ENCODE data around the gene PKIB.

The PKIB gene

DNA sequence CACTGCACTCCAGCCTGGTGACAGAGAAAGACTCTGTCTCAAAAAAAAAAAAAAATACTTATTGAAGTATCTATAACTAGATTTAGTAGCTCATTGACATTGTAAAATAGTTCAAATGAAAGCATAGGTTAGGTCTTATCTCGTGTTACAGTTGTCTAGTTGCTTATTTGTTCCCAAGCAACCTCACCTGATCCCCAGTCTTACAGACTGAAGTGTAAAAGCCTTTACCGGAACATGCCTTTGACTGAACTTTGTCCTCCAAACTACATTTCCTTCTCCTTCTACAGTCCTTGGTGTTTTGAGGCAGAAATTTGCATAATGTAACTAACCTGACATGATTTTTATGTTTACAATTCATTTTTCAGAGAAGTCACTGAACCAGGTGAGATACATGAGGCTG is 61.0 kb downstream of the PKIB start:
- no peak for DNase-seq

GRCh38 chr6:122673343-122673961 is 63.2 kb downstream of the PKIB start:
- no peak for DNase-seq

DNA sequence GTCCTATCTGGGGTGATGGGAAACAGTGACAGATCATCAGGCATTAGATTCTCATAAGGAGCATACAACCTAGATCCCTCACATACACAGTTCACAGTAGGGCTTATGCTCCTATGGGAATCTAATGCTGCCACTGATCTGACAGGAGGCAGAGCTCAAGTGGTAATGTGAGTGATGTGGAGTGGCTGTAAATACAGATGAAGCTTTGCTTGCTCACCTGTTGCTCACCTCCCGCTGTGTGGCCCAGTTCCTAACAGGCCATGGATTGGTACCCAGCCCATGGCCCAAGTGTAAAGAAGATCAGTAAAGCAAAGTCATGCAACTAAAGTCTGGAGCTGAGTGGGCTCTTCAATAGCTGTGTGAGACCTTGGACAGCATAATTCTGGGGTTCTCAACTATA is 65.9 kb downstream of the PKIB start:
- DNase-seq = no peak

- DNase-seq = no peak
These were observed 66.5 kb downstream of the PKIB start for GRCh38 chr6:122676688-122677087.

GRCh38 chr6:122677406-122677805 is 67.2 kb downstream of the PKIB start:
- DNase-seq = no peak

DNA sequence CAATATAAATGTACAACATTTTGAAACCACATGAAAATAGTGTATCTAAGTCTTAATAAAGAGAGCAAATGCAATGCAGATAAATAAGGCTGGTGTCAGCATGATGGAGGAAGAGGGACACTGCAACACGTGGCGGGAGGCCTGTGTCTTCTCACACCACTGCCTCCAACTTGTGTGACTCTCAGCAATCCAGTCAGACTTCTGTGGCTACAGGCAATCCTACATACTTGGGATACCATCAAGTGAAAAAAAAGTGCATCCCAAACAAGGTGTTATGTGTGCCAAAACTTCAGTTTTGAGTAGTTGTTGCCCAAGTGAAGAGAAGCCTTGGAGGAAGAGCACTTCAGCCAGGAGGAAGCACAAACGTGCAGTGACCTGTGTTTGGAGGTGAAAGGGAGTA is 68.6 kb downstream of the PKIB start:
- no peak for DNase-seq

GRCh38 chr6:122681705-122682104 is 71.5 kb downstream of the PKIB start:
- no peak for DNase-seq

GRCh38 chr6:122683989-122684651 is 73.9 kb downstream of the PKIB start:
- DNase-seq = no peak

DNA sequence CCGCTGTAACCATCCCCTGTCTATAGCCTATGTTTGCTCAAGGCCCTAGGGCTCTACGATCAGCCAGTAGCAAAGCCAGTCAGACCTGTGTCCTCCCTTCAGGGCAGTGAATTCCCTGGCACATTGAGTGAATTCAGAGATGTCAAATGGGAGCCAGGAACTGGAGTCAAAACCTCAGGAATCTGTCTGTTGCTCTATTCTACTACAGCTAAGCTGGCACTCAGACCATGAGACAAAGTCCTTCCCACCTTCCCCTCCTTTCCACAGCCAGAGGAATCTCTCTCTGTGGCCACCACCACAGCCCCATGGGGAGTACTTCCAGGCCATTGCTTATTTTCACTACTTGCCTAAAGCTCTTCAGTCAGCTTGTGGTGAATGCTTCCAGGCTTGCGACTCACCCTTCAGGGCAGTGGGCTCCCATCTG is 82.0 kb downstream of the PKIB start:
- no peak for DNase-seq

DNA sequence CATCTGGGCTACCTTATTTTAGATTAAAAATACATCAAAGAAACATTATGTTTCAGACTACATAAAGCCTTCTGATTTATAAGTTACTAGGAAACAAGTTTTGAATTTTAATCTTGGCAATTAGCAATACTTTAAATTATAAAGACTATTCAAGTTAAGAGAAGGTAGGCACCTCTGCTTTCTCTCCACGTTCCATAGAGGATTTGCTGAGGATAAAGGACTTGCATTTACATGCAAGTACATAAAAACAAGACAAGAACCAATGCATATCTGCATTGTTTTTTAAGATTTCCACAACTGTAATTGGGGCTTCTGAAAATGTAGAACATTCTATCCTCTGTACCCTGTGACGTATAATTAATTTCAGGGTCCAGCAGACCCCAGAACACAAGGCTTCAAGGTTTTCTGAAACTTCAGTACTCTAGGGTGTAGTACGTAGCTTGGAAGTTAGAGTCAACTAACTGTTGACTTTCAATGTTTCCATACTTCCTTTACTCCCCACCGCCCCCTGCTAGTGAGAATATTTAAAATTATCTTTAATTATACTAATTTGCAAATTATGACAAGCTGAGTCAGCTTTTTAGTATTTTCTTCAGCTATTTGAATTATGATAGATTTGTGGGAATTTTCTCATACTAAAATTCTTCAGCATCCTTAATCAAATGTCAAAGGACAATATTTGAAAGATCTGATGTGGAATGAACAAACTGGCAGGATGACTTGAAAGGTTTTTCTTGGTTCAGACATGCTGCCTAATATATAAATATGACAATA is 82.8 kb downstream of the PKIB start:
- no peak for DNase-seq

DNA sequence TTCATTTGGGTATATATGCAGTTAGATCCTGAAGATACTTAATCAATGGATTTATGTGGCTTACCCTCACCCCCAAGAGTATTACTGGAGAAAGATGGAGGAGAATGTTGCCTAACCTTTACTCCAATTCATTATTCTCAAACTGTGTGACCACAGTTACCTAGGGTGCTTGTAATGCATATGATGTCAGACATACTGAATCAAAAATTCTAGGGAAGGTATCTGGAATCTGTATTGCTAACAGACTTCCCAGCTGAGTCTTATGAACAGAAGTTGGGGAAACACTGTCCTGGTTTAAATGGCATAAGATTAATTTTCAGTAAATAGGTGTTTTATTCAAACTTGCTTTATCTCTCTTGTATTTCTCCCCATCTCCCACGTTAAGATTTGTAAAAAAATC is 83.9 kb downstream of the PKIB start:
- no peak for DNase-seq

GRCh38 chr6:122694602-122695001 is 84.4 kb downstream of the PKIB start:
- no peak for DNase-seq

GRCh38 chr6:122695188-122695587 is 85.0 kb downstream of the PKIB start:
- no peak for DNase-seq

DNA sequence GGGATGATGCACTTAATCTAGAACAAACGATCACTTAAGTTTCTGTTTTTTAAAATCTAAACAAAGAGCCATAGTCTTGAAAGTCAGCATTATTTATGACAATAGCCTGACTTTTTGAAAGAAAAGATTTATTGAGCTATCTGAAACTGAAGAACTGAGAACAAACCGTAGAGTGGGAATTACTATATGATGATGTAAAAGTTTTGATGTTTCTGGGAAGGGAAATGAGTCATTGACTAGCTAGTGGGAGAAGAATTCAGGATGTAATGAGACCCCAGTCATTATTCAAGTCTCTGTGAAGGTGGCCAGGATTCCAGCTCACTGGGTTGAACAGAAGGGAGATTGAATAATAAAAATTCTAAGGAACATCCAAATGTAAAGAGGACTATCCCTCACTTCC is 85.9 kb downstream of the PKIB start:
- no peak for DNase-seq

DNA sequence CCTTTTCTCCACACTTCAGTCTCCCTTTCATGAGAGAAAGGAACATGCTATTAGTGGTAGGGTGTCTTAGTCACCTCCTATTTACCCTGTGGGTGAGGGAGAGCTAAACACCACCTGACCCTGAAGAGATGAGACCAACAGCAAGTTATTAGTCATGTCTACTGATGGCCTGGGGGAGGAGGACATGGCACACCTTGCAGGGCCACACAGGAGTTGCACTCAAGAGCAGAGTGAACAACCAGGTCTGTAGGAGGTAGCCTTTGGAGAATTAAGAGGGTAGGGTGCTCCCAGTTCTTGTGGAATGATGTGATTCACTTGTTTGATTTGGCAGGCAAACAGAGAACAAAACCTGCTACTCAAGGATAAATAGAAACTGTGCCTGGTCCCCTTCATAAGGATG is 86.6 kb downstream of the PKIB start:
- no peak for DNase-seq

DNA sequence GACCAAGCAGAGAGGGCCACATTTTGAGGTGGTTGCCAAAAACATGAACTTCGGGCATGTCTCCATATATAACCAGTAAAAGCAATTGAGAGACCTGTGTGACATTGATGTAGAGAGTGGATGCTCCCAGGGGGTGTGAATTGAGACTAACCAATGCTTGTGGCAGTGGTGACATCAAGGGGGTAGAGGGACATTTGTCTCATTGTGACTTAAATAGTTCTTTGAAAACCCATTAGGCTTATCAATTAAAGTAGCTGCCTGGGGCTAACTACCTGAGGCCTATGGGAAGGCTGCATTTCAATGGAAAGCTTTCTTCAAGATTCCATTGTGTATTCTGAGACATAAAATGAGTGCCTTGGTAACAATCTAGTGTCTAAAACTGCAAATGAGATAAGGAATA is 87.3 kb downstream of the PKIB start:
- no peak for DNase-seq

GRCh38 chr6:122701666-122702065 is 91.5 kb downstream of the PKIB start:
- no peak for DNase-seq

DNA sequence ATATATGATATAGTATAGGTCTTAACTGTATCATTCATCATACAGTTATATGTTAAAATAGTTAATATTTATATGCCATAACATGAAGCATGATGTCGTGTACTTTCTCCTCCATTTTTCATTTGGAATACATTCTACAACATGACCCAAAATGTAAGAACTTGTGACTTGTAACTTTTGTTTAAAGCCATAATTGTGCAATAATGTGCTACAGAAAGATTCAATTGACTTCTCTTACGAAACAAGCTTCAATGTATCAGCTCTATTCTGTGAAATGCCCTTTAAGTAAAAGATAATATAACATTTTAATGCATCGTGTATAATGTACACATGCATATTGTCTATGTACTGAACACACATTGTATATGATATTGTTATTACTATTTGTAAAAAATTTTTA is 92.6 kb downstream of the PKIB start:
- no peak for DNase-seq

DNA sequence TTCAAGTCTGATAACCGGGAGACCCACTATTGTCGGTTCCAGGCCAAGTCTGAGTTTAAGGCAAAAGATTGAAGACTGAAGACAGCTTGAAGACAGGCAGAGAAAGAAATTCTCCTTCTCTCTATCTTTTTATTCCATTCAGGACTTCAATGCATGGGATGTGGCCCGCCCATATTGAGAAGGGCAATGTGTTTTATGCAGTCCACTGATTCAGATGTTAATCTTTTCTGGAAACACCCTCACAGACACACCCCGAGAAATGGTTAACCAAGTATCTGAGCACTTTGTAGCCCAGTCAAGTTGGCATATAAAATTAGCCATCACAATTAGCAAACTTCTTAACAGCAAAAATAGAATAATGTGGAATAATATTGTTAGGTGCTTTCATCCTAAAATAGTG is 93.9 kb downstream of the PKIB start:
- no peak for DNase-seq

GRCh38 chr6:122709922-122710512 is 99.8 kb downstream of the PKIB start:
- DNase-seq = no peak

GRCh38 chr6:122710908-122711635 is 100.9 kb downstream of the PKIB start:
- no peak for DNase-seq

DNA sequence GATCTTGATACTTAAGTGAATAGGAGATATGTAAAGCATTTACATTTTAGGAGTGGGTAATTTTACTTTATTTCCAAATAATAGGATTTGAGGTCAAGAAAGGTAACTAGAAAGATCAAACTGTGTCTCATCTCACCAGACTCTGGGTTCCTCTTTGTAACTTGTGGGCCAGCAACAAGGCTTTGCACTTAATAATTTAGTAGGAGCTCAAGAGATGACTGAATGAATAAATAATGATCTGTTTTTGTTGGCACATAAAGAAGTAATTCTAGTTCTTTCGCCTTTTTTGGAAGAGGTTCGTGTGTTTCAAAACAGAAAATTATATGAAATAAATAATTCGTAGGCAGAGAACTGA is 101.9 kb downstream of the PKIB start:
- DNase-seq = no peak

DNA sequence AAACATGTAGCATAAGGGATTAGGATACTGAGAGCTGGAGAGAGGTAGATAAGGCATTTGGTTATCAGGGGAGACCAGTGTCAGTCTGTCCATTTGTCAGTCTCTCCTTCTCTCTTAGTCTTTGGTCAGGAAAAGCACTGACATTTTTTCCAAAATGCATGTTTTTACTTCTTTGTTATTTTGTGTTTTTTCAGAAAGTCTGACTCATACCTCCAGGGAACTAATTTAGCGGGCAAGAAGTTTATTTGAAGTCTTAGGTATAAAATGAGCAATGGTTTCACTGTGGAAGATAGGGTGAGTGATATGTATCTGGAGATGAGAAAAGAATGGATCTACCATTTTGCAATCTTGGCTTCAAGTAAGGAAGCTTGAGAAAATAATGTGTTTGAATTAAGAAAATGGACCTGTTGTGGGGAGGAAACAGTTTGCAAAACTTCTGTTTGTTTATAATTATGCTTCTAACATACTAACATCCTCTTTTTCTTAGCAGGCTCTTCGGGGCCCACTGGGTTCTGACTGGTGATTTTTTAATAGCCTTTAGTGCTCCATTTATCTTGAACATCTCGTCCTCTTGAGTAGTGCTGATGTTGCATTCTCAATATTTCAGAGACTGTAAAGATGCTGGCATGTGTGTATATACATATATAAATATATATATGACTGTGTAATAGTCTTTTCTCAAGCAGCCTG is 102.4 kb downstream of the PKIB start:
- no peak for DNase-seq
